ENCODE results near the gene RARRES1. TPM values are rescaled to one million over a fixed set of nuclear protein-coding genes. Genes with fewer than 3 reads are reported as not detected.

RARRES1 gene
- total RNA-seq, 1 donor from 2014 or later: 22.3 TPM

- no peak for ATAC-seq
- intact Hi-C loops (cut with DNase I): no loop called here
- no peak for DNase-seq (ENCODE audit: missing footprints)
These were observed 7.4 kb upstream of the RARRES1 start for GRCh38 chr3:158739661-158740060.

- ATAC-seq: no peak
These were observed 6.8 kb upstream of the RARRES1 start for GRCh38 chr3:158739078-158739477.

GRCh38 chr3:158738653-158739052 lies 6.4 kb upstream of the RARRES1 start:
- intact Hi-C loops (cut with DNase I): no loop called here
- ATAC-seq: no peak
- no peak for DNase-seq (ENCODE audit: missing footprints)

More at GRCh38 chr3:158739078-158739477, 6.8 kb upstream of the RARRES1 start:
- DNase-seq (ENCODE audit: missing footprints): no peak
- intact Hi-C loops (cut with DNase I): no loop called here

- intact Hi-C loops (cut with DNase I): no loop called here
- DNase-seq (ENCODE audit: missing footprints): no peak
- ATAC-seq: no peak
These were observed 5.8 kb upstream of the RARRES1 start for GRCh38 chr3:158737976-158738615.

- intact Hi-C loops (cut with DNase I): no loop called here
- ATAC-seq (no peak), DNase-seq (ENCODE audit: missing footprints) (no peak)
These were observed 5.2 kb upstream of the RARRES1 start for GRCh38 chr3:158737410-158737809.

GRCh38 chr3:158735296-158736033 lies 3.2 kb upstream of the RARRES1 start:
- DNase-seq (ENCODE audit: missing footprints) (no peak), ATAC-seq (no peak)
- intact Hi-C loops (cut with DNase I): no loop called here

GRCh38 chr3:158733656-158734055 lies 1.4 kb upstream of the RARRES1 start:
- intact Hi-C loops (cut with DNase I): loop anchor here (5.0 kb wide), 1 partner anchor 39 kb away; no protein-coding TSS in a partner anchor
- ATAC-seq (no peak), DNase-seq (ENCODE audit: missing footprints) (no peak)

- intact Hi-C loops (cut with DNase I): loop anchor here (5.0 kb wide), 1 partner anchor 39 kb away; no protein-coding TSS in a partner anchor
- no peak for ATAC-seq
- DNase-seq (ENCODE audit: missing footprints): no peak
These were observed 571 bp upstream of the RARRES1 start for GRCh38 chr3:158732856-158733200.

- intact Hi-C loops (cut with DNase I): loop anchor here (5.0 kb wide), 1 partner anchor 41 kb away; no protein-coding TSS in a partner anchor
- no peak for DNase-seq (ENCODE audit: missing footprints)
These were observed 771 bp downstream of the RARRES1 start for GRCh38 chr3:158731486-158731885.

GRCh38 chr3:158728851-158729250 lies 3.4 kb downstream of the RARRES1 start:
- intact Hi-C loops (cut with DNase I): loop anchor here (10.0 kb wide), 1 partner anchor 54 kb away; the partner anchor contains the start of gene LXN
- ATAC-seq (no peak), DNase-seq (ENCODE audit: missing footprints) (no peak)

More at GRCh38 chr3:158731486-158731885, 771 bp downstream of the RARRES1 start:
- no peak for ATAC-seq

GRCh38 chr3:158728061-158728377 lies 4.2 kb downstream of the RARRES1 start:
- intact Hi-C loops (cut with DNase I): loop anchor here (10.0 kb wide), 1 partner anchor 53 kb away; the partner anchor contains the start of gene LXN
- no peak for ATAC-seq
- no peak for DNase-seq (ENCODE audit: missing footprints)

- intact Hi-C loops (cut with DNase I): loop anchor here (1.0 to 10.0 kb wide), 2 partner anchors 53 to 64 kb away; partner anchors contain the start of gene LXN
- ATAC-seq: peak; percentile 11
- DNase-seq (ENCODE audit: missing footprints): no peak
These were observed 4.8 kb downstream of the RARRES1 start for GRCh38 chr3:158727206-158728060.

GRCh38 chr3:158725348-158726011 lies 6.8 kb downstream of the RARRES1 start:
- intact Hi-C loops (cut with DNase I): loop anchor here (10.0 kb wide), 1 partner anchor 51 kb away; the partner anchor contains the start of gene LXN
- DNase-seq (ENCODE audit: missing footprints): no peak
- ATAC-seq: peak; percentile 74

GRCh38 chr3:158723991-158724390 lies 8.3 kb downstream of the RARRES1 start:
- intact Hi-C loops (cut with DNase I): loop anchor here (10.0 kb wide), 1 partner anchor 49 kb away; the partner anchor contains the start of gene LXN
- DNase-seq (ENCODE audit: missing footprints) (no peak), ATAC-seq (no peak)

- ATAC-seq (no peak), DNase-seq (ENCODE audit: missing footprints) (no peak)
- intact Hi-C loops (cut with DNase I): loop anchor here (10.0 kb wide), 1 partner anchor 47 kb away; the partner anchor contains the start of gene LXN
These were observed 10.1 kb downstream of the RARRES1 start for GRCh38 chr3:158722108-158722507.

GRCh38 chr3:158718490-158719170 lies 13.6 kb downstream of the RARRES1 start:
- DNase-seq (ENCODE audit: missing footprints) (no peak), ATAC-seq (peak; percentile 7)
- intact Hi-C loops (cut with DNase I): no loop called here

GRCh38 chr3:158717576-158717975 lies 14.7 kb downstream of the RARRES1 start:
- intact Hi-C loops (cut with DNase I): no loop called here
- ATAC-seq: no peak

GRCh38 chr3:158713094-158713499 lies 19.2 kb downstream of the RARRES1 start:
- ATAC-seq: peak; percentile 87

More at GRCh38 chr3:158717576-158717975, 14.7 kb downstream of the RARRES1 start:
- DNase-seq (ENCODE audit: missing footprints): no peak

More at GRCh38 chr3:158713094-158713499, 19.2 kb downstream of the RARRES1 start:
- no peak for DNase-seq (ENCODE audit: missing footprints)
- intact Hi-C loops (cut with DNase I): no loop called here

Measured in Right ventricle myocardium inferior (tissue), 1 donor.